ENCODE results near the gene FRMD5.
A peak's percentile ranks its signal among the peaks of the same experiment; 100 is the strongest.

FRMD5 gene

DNA sequence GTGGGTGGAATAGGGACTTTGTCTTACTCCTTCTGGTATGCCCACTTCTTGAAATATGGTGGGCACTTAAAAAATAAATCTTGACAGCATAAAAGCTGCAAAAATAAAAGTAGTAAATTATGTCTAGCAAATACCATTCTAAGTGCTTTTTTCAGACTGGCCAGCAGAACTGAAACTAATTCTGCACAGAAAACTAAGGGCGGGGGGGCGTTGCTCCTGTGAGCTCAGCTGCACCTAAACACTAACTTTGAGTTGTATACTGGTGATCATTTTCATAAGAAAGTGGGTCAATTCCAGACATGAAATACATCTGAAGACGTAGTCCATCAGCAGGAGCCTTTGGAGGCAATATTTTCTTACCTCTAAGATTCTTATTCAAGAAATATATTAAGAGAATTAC lies 253.5 kb downstream of the FRMD5 start:
- no peak overlapping the region for H3K4me3 ChIP-seq (replicated peaks; ENCODE audit: low read depth, low read length)
- TF ChIP-seq, protein P1, sequence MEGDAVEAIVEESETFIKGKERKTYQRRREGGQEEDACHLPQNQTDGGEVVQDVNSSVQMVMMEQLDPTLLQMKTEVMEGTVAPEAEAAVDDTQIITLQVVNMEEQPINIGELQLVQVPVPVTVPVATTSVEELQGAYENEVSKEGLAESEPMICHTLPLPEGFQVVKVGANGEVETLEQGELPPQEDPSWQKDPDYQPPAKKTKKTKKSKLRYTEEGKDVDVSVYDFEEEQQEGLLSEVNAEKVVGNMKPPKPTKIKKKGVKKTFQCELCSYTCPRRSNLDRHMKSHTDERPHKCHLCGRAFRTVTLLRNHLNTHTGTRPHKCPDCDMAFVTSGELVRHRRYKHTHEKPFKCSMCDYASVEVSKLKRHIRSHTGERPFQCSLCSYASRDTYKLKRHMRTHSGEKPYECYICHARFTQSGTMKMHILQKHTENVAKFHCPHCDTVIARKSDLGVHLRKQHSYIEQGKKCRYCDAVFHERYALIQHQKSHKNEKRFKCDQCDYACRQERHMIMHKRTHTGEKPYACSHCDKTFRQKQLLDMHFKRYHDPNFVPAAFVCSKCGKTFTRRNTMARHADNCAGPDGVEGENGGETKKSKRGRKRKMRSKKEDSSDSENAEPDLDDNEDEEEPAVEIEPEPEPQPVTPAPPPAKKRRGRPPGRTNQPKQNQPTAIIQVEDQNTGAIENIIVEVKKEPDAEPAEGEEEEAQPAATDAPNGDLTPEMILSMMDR (IDR thresholded peaks at IDR 0.05; ENCODE audit: low read length, missing control alignments), result no peak
- DNase-seq (ENCODE audit: low read depth), result no peak

DNA sequence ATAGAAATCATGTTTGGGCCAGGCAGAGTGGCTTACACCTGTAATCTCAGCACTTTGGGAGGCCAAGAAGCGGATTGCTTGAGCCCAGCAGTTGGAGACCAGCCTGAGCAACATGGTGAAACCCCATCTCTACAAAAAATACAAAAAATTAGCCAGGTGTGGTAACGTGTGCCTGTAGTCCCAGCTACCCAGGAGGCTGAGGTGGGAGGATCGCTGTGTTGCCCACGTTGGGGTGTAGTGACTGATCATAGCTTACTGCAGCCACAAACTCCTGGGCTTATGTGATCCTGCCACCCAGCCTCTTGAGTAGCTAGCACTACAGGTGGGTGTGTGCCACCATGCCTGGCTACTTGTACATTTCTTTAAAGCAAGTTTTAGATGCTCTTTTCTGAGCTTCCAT lies 254.0 kb downstream of the FRMD5 start:
- H3K4me3 ChIP-seq (replicated peaks; ENCODE audit: low read depth, low read length), result no peak overlapping the region
- TF ChIP-seq, protein P1 (IDR thresholded peaks at IDR 0.05; ENCODE audit: low read length, missing control alignments), result no peak
- DNase-seq (ENCODE audit: low read depth), result no peak

DNA sequence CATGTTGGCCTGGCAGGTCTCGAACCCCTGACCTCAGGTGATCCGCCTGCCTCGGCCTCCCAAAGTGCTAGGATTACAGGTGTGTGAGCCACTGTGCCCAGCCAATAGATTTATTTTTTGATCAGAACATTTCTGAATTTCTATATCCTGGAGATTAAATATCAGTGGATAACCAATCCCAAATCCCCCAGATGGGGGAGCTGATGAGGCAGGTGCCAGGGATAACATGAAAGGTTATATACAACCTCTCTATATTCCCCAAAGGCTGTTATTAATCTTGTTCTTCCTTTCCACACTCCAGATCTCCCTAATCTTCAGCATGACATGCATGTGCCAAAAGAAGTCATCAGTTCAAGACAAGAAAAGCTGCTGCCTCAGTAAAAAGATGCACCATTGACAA lies 256.0 kb downstream of the FRMD5 start:
- peak; percentile 53 for DNase-seq (ENCODE audit: low read depth)
- TF ChIP-seq, protein P1 (IDR thresholded peaks at IDR 0.05; ENCODE audit: low read length, missing control alignments), result peak; percentile 71

DNA sequence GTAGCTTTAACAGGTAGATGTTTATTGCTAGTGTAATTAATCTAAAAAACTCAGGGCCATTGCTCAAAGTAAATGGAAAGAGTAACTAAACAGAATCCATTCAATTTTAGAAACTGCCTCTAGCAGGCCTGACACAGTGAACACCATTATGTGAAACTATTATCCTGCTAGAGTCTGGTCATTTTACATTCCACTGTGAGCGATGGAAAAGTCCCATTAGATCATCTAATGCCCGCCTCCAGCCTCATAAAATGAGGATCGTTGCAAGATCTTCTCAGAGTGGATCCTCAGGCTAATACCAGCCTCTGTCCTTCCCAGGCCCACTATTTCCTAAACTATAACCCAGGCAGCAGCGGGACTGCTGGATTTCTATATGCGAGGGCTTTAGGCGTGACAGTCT lies 260.6 kb downstream of the FRMD5 start:
- DNase-seq (ENCODE audit: low read depth), result no peak
- no peak overlapping the region for H3K4me3 ChIP-seq (replicated peaks; ENCODE audit: low read depth, low read length)
- TF ChIP-seq, protein P1 (IDR thresholded peaks at IDR 0.05; ENCODE audit: low read length, missing control alignments), result no peak

More for the DNA sequence above, 256.0 kb downstream of the FRMD5 start:
- no peak overlapping the region for H3K4me3 ChIP-seq (replicated peaks; ENCODE audit: low read depth, low read length)

DNA sequence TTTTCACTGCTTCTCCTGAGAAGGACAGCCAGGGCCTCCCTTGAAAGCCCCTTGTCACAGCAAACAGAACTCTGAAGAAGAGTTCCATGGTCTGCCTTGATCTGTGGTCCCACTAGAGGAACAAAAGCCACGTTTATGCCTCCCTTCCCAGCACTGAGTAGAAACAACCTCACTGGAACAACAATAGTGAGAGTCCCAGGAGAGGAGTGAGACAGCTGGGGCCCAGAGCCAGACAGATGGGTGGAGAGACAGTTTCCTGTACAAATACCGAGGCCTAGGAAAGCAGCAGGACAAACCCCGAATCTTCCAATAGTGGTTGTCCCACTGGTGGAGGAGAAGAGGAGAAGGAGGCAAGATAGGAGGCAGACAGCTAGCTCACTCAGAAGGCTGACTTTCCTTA lies 262.2 kb downstream of the FRMD5 start:
- H3K4me3 ChIP-seq (replicated peaks; ENCODE audit: low read depth, low read length), result no peak overlapping the region
- DNase-seq (ENCODE audit: low read depth), result peak; percentile 53
- TF ChIP-seq, protein P1 (IDR thresholded peaks at IDR 0.05; ENCODE audit: low read length, missing control alignments), result no peak

DNA sequence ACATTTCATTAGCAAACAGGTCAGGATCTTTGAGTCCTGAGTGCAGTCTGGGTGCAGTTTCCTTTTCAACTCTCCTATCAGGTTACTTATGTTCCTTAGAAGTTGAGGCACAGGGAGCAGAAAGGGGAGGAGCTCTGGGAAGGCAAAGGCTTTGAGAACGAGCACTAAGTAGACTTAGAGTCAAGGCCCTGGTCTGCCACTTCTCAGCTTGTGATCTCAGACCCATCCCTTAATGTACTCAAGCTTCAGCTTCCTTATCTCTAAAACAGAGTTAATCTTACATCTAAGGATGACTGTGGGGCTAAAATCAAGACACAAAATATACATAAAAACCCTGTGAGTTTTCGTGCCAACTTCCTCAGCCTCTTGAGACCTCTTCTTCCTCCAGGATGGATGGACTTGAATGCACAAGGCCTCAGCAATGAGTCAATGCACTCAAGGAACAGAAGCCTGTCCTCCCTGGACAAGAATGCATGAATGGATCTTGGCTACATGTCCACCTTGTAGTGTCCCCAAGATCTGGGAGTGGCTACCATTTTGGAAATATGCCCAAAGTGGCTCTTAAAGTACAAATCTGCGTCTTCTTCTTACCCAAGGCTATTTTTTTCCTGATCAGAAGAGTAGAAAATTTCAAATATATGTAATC lies 263.2 kb downstream of the FRMD5 start:
- TF ChIP-seq, protein P1 (IDR thresholded peaks at IDR 0.05; ENCODE audit: low read length, missing control alignments), result no peak
- no peak for DNase-seq (ENCODE audit: low read depth)

DNA sequence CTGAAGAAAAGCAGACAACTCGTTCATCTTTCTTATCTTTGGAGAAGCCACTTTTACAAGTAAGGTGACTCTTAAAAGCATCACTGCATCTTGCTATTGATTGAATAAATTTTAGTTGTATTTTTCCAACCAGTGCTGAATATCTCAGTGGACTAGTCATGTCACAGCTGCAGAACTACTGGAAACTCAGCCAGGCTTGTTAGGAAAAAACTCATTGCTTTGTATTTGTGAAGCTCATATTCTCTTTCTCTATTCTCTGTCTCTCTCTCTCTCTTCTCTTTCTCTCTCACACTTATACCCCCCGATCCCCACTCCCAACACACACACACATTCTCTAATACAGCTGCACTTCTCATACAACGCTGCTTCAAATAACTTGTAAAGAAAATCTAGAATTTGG lies 264.0 kb downstream of the FRMD5 start:
- no peak overlapping the region for H3K4me3 ChIP-seq (replicated peaks; ENCODE audit: low read depth, low read length)
- no peak for DNase-seq (ENCODE audit: low read depth)
- TF ChIP-seq, protein P1 (IDR thresholded peaks at IDR 0.05; ENCODE audit: low read length, missing control alignments), result no peak

More for the DNA sequence above, 263.2 kb downstream of the FRMD5 start:
- no peak overlapping the region for H3K4me3 ChIP-seq (replicated peaks; ENCODE audit: low read depth, low read length)

All from fibroblast of pulmonary artery (primary cell).